NOMO-1 (cell line): ENCODE data around the gene C7orf57.
"Not testable (repeated sequence)": the region's sequence is repeated elsewhere in the genome, so short reads cannot be mapped to it uniquely, and the experiment has no call there.

ENCODE experiments used
- DNase-seq, 2 experiments: peaks; one replicate each; lab custom pipeline; 2025; ENCODE audit not compliant: unreplicated experiment in 2 of 2; lab: John Stamatoyannopoulos, UW

C7orf57 gene

DNA sequence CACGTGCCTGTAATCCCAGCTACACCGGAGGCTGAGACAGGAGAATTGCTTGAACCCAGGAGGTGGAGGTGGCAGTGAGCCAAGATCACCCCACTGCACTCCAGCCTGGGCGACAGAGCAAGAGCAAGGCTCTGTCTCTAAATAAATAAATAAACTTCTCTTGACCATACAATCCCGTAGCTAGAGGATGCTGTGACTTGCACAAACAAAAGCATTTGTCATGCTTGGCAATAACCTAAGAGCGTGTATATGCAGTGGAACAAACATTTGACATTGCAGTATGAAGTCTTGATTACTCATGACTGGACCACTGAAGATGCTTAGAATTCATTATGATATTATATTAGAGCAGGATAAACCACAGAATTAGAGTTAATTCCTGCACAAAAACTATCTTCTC is 1.4 kb upstream of the C7orf57 start:
- no peak for DNase-seq

DNA sequence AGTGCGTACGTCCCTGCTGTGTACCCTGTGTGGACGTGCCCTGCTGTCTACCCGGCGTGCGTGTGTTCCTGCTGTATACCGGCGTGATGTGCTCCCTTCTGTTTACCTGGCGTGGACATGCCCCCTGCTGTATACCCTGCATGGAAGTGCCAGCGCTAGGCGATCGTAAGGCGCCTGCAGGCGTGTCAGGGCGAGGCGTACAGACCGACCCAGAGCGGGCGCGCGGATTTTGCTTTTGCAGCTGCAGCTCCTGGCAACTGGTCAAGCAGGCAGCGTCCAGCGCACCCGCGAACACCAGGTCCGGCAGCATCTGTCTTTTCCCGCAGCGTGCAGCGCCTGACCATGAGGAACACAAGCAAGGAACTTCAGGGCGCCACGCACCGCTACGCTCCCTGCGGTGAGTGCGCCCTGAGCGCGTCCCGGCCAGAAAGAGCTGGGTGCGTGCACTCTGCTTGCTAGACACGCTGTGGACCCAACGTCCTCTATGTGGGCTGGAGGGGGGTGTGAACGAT is 680 bp downstream of the C7orf57 start:
- no peak for DNase-seq

- no peak for DNase-seq
Measured at GRCh38 chr7:48038815-48039506, 3.6 kb downstream of the C7orf57 start.

DNA sequence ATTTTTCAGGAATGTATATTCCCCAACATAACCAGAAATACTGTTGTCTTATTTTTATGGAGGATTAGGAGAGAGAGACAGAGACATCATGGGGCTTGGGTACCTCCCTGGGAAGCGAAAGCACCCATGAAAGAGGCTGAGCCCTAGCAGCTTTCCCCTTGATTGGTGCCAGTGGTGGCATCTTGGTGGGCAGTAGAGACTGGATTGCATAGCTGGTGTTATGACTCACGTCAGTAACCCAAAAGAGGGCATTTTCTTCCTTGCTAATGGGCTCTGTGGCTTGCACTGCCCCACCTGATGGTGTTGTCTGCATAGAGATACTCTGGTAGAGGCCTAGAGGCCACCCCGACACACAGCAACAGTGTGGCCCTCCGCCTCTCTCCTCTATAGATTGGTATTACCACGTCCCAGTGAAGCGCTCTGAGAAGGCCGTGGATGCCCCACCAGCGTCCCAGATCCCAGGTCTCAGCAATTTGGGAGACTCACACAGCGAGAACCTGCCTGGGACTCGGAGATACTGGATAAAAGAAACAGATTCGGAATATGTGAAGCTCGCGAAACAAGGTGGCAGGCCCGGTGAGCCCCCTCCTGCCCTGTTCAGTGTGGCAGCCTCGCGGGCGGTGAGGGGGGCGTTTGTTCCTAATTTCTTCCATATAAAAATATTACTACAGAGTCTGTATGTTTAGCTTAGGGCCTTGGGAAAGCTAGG is 5.8 kb downstream of the C7orf57 start:
- no peak for DNase-seq

GRCh38 chr7:48041653-48041970 is 6.3 kb downstream of the C7orf57 start:
- no peak for DNase-seq

- DNase-seq, result no peak
Measured at GRCh38 chr7:48042216-48042615, 6.9 kb downstream of the C7orf57 start.

GRCh38 chr7:48042636-48043035 is 7.3 kb downstream of the C7orf57 start:
- no peak for DNase-seq

GRCh38 chr7:48045195-48045765 is 9.9 kb downstream of the C7orf57 start:
- no peak for DNase-seq

GRCh38 chr7:48046458-48046857 is 11.1 kb downstream of the C7orf57 start:
- DNase-seq, result peak; percentile 72 to 81

GRCh38 chr7:48048113-48048512 is 12.8 kb downstream of the C7orf57 start:
- no peak for DNase-seq

DNA sequence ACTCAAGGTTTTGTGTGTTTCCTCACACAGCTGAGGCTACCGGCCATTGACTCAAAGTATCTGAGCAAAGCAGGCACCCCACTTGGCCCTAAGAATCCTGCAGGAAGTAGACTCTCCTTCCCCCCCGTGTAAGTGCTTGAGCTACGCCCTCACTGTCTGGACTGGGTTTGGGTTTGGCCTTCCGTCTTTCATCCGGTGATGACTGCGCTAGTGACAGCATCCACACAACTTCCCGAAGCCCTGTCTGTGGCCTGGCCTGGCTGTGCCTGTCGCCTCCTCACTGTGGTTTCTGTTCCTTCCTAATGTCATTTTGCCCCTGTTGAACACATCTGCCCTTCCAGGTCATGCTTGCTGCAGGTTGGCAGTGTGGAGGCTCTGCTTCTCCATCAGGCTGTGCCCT is 14.5 kb downstream of the C7orf57 start:
- peak; percentile 39 to 55 for DNase-seq

DNA sequence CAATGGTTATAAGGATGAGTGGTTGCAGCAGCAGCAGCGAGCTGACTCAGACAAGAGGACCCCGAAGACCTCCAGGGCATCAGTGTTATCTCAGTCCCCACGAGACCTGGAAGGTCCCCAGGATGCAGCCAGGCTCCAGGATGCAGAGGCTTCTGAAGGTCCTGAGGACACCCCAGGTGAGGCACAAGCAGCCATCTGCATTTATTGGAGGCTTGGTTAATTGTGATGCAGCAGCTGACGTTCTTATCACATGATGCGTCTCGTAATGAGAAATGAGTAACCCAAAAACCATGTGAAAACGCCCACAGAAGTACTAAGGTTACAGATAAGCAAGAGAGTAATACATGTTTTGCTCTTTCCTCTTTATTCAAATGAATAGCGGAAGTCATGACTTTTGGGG is 17.4 kb downstream of the C7orf57 start:
- no peak for DNase-seq

DNA sequence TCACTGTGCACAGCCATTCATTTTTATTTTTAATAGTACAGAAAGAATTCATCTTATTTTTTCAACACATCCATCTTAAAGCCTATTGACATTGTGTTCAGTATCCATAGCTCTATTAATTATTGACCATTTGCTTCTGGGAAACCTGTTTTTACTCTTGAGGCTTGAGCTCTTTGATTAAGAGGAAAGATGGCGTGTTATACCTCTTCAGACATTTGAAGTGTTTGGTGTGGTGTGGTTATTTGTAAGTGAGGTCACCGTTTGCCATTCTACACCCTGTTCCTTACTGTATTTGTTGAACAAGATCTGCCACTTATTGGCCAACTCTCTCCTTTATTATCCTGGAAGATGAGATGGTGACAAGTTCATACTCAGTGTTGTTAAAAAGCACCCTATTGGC is 18.4 kb downstream of the C7orf57 start:
- DNase-seq, result no peak

DNA sequence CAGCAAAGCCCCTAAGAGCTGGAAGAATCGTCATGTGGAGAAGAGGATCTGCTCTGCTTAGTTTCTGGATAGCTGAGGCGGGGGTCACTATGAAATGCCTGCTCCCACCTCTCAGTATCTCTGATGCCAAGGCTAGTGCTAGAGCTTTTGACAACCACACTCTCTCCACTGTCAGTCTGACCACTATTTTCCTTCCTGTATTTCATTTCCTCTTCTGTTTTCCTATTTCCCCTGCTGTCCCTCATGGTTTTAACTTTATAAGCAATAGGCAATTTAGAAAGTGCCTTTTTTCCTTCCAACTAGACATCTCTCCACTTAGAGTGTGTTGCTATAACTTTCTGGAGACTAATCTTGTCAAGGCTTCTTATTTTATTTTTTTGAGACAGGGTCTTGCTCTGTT is 23.6 kb downstream of the C7orf57 start:
- DNase-seq, result peak; percentile 14 to 44

DNA sequence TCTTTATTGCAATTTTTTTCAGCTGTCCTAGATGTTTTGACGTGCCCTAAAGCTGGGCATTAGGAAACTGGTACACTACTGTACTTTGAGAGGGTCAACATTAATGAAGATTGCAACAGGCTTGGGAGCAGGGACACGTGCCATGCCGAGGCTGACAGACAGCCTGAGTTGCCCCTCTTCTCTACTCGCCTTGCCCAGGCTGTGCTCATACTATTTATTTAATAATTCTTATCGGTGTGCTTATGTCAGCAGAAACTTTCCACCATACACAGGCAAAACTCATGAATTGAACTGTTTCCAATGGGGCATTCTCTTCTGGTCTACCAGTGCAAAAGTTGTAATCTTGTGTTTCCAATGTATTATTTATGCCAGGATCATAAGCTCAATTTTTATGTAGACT is 24.4 kb downstream of the C7orf57 start:
- DNase-seq, result no peak

GRCh38 chr7:48063985-48064384 is 28.6 kb downstream of the C7orf57 start:
- DNase-seq, result no peak

GRCh38 chr7:48067475-48067874 is 32.1 kb downstream of the C7orf57 start:
- no peak for DNase-seq

DNA sequence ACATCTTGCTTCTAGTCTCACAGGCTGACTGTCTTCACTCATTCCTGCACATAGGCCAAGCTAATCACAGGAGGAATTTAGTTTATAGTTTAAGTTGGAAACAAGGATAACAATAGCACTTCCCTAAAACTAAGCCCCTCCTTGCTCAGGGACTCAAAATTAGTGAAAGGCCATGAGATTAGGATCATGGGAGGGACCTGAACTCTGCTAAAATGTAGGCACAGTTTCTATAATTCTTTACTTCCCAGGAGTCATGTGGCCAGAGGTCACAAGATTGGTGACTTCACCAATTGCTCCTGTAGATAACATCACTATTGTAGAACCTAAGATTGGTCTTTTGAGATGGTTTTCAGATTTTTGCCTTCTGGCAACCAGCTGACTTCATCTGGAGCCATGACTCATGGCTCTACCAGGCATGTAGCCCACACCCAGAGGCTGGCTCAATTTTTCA is 38.9 kb downstream of the C7orf57 start:
- no peak for DNase-seq

DNA sequence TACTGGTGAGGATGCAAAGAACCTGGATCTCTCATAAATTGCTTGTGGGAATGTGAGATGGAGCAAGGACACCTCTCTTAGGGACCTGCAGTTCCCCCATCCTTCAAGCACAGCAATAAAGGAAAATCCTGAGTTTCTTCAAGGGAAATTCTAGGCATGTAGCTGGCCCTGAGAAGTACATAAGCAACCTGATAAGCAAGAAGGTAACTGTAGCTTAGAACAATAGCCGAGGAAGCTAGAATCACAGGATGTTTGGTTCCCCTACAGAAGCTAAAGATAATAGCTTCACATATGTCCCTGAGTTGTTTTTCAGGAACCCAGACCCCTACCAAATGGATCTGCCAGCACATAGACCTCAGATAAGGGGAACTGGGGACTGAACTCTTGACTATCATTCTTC is 42.1 kb downstream of the C7orf57 start:
- DNase-seq, result no peak

DNA sequence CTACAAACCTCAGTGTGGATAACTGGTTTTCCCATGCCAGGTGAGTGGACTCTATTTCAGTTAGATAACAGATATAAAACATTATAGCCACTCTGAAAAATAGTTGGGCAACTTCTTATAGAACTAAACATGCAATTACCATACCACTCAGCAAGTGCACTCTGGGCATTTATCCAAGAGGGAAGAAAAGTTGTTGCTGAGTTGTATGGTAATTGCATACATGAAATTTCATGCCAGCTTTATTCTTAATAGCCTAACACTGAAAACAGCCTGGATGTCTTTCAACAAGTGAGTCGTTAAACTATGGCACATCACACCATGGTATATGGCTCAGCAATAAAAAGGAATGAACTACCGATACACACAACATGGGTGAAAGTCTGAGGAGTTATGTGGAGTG is 43.1 kb downstream of the C7orf57 start:
- DNase-seq, result no peak

- not testable (repeated sequence) for DNase-seq
Measured at GRCh38 chr7:48082378-48082777, 47.0 kb downstream of the C7orf57 start.
